ENCODE measurements around the gene ELOB. TPM values are rescaled to one million over a fixed set of nuclear protein-coding genes. Genes with fewer than 3 reads are reported as not detected.
A peak's percentile ranks its signal among the peaks of the same experiment; 100 is the strongest.

Gene ELOB
- total RNA-seq (2016; rRNA removed; fragmentation: Illumina TruSeq; extraction: Trizol) (208 and 253 TPM in 2 replicates), polyA plus RNA-seq (2011; rRNA removed) (225 and 236 TPM in 2 replicates), polyA minus RNA-seq (2011; rRNA and poly(A)+ RNA removed; ENCODE audit: low replicate concordance) (125 and 227 TPM in 2 replicates), Bru-seq, nascent RNA (percentile 73 among the genes with signal in this experiment), BruChase-seq, experiment 1, labeled RNA remaining after a 6-hour chase (percentile 79 among the genes with signal in this experiment), BruChase-seq, experiment 2, labeled RNA remaining after a 2-hour chase (percentile 73 among the genes with signal in this experiment)
- 337 and 393 TPM in 2 replicates for total RNA-seq (2016; cell fraction: cytosol; rRNA removed; fragmentation: Illumina TruSeq; extraction: Trizol; ENCODE audit: low read depth)
- total RNA-seq (2016; cell fraction: insoluble cytoplasmic fraction; rRNA removed; fragmentation: Illumina TruSeq; extraction: Trizol), result 204 and 279 TPM in 2 replicates
- total RNA-seq (2016; cell fraction: membrane; rRNA removed; fragmentation: Illumina TruSeq; extraction: Trizol), result 174 and 204 TPM in 2 replicates
- total RNA-seq (2016; cell fraction: nucleus; rRNA removed; fragmentation: Illumina TruSeq; extraction: Trizol), result 53.2 and 75.0 TPM in 2 replicates
- polyA plus RNA-seq (2011; cell fraction: cytosol; rRNA removed), result 204 and 385 TPM in 2 replicates
- 89.2 and 109 TPM in 2 replicates for polyA plus RNA-seq (2011; cell fraction: nucleus; rRNA removed)
- 108 and 117 TPM in 2 replicates for polyA plus RNA-seq (2012)
- 547 and 569 TPM in 2 replicates for polyA plus RNA-seq (2016; cell fraction: cytosol; fragmentation: Illumina TruSeq; extraction: Trizol; ENCODE audit: low read depth)
- polyA plus RNA-seq (2016; cell fraction: insoluble cytoplasmic fraction; fragmentation: Illumina TruSeq; extraction: Trizol; ENCODE audit: low read depth), result 265 and 294 TPM in 2 replicates
- polyA plus RNA-seq (2016; cell fraction: membrane; fragmentation: Illumina TruSeq; extraction: Trizol; ENCODE audit: low read depth), result 203 and 243 TPM in 2 replicates
- 127 and 128 TPM in 2 replicates for polyA plus RNA-seq (2016; cell fraction: nucleus; fragmentation: Illumina TruSeq; extraction: Trizol; ENCODE audit: insufficient read depth, low read depth)
- 25.2 and 36.1 TPM in 2 replicates for polyA minus RNA-seq (2011; cell fraction: cytosol; rRNA and poly(A)+ RNA removed)
- 9.8 and 9.9 TPM in 2 replicates for polyA minus RNA-seq (2011; cell fraction: nucleus; rRNA and poly(A)+ RNA removed)
- long read RNA-seq, experiment 1, transcript ELOB-205 (3 exons, 331 nt), result minor isoform, 5 of 345 reads
- long read RNA-seq, experiment 1, transcript ELOB-202 (3 exons, 997 nt), result minor isoform, 112 of 345 reads
- long read RNA-seq, experiment 1, transcript ELOB-203 (4 exons, 991 nt), result major isoform, 221 of 345 reads
- long read RNA-seq, experiment 1, partial matches to known transcripts, result 3 of 345 reads
- long read RNA-seq, experiment 1, other reads (novel, unspliced or antisense), result 2 of 345 reads
- long read RNA-seq, experiment 2, transcript ELOB-202 (3 exons, 997 nt), result minor isoform, 153 of 327 reads
- long read RNA-seq, experiment 2, transcript ELOB-203 (4 exons, 991 nt), result major isoform, 154 of 327 reads
- long read RNA-seq, experiment 2, partial matches to known transcripts, result 7 of 327 reads
- long read RNA-seq, experiment 2, other reads (novel, unspliced or antisense), result 9 of 327 reads

DNA sequence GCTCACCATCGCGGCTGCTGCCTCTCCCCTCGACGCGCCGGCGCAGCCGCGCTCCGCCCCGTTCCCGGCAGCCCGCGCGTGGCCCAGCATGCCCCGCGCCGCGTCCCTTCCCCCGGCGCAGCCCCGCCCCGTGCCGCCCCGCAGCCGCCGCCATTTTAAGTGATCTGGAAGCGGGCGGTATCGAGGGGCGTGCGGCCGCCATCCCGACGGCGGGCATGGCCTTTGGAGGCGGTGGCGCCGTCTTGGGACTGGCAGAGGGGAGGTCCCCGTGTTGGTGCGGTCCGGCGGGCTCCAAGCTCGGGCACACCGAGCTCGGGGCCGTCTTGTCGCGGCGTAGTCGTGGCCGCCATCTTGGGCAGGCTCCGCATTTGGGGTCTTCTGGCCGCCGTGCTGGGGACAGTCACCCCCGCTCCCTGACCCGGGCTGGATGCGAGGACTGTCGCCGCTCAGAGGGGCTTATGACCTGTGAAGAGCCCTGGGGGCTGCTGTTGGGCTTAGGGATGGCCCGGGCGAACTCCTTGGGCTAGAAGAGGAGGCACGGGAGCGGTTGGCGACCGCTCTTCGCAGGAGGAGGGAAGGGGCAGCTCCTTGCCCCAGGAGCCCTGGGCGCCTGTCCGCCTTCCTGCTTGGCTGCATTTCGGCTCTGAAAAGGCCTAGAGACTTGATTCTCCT is at the start of gene ELOB:
TSS of gene ELOB (minus strand) at position 50 of the 672 bp plus-strand sequence. CDS start at position 9, 41 bp downstream.
- WGBS (ENCODE audit: low lambda C conversion rate), result 0% methylated on average over 1 of the region's 70 CpGs
- TF ChIP-seq, protein P1, sequence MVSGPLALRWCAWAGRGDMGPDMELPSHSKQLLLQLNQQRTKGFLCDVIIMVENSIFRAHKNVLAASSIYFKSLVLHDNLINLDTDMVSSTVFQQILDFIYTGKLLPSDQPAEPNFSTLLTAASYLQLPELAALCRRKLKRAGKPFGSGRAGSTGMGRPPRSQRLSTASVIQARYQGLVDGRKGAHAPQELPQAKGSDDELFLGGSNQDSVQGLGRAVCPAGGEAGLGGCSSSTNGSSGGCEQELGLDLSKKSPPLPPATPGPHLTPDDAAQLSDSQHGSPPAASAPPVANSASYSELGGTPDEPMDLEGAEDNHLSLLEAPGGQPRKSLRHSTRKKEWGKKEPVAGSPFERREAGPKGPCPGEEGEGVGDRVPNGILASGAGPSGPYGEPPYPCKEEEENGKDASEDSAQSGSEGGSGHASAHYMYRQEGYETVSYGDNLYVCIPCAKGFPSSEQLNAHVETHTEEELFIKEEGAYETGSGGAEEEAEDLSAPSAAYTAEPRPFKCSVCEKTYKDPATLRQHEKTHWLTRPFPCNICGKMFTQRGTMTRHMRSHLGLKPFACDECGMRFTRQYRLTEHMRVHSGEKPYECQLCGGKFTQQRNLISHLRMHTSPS (CRISPR knock-in tag; IDR thresholded peaks at IDR 0.05; ENCODE audit: low read depth), result no peak
- TF ChIP-seq, protein P2, sequence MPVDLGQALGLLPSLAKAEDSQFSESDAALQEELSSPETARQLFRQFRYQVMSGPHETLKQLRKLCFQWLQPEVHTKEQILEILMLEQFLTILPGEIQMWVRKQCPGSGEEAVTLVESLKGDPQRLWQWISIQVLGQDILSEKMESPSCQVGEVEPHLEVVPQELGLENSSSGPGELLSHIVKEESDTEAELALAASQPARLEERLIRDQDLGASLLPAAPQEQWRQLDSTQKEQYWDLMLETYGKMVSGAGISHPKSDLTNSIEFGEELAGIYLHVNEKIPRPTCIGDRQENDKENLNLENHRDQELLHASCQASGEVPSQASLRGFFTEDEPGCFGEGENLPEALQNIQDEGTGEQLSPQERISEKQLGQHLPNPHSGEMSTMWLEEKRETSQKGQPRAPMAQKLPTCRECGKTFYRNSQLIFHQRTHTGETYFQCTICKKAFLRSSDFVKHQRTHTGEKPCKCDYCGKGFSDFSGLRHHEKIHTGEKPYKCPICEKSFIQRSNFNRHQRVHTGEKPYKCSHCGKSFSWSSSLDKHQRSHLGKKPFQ (CRISPR knock-in tag; IDR thresholded peaks at IDR 0.05; ENCODE audit: insufficient replicate concordance), result peak; percentile 63
- TF ChIP-seq ZMYM2 (CRISPR knock-in tag; IDR thresholded peaks at IDR 0.05) (no peak), SMARCC2 (IDR thresholded peaks at IDR 0.05) (no peak), MIER3 (CRISPR knock-in tag; IDR thresholded peaks at IDR 0.05; ENCODE audit: borderline replicate concordance) (no peak), ZNF749 (CRISPR knock-in tag; IDR thresholded peaks at IDR 0.05; ENCODE audit: borderline replicate concordance) (no peak), ARNTL (CRISPR knock-in tag; IDR thresholded peaks at IDR 0.05) (peak; percentile 60), JDP2 (CRISPR knock-in tag; IDR thresholded peaks at IDR 0.05; ENCODE audit: borderline replicate concordance) (no peak; the same call in 1 of the 2 replicates)
- TF ChIP-seq, protein P3, sequence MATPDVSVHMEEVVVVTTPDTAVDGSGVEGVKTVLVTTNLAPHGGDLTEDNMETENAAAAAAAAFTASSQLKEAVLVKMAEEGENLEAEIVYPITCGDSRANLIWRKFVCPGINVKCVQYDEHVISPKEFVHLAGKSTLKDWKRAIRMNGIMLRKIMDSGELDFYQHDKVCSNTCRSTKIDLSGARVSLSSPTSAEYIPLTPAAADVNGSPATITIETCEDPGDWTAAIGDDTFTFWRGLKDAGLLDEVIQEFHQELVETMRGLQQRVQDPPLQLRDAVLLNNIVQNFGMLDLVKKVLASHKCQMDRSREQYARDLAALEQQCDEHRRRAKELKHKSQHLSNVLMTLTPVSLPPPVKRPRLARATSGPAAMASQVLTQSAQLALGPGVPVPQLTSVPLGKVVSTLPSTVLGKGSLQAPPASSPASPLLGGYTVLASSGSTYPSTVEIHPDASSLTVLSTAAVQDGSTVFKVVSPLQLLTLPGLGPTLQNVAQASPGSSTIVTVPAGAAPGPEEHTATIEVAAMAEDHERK (CRISPR knock-in tag; IDR thresholded peaks at IDR 0.05; ENCODE audit: low read depth), result no peak
- TF ChIP-seq, protein P4, sequence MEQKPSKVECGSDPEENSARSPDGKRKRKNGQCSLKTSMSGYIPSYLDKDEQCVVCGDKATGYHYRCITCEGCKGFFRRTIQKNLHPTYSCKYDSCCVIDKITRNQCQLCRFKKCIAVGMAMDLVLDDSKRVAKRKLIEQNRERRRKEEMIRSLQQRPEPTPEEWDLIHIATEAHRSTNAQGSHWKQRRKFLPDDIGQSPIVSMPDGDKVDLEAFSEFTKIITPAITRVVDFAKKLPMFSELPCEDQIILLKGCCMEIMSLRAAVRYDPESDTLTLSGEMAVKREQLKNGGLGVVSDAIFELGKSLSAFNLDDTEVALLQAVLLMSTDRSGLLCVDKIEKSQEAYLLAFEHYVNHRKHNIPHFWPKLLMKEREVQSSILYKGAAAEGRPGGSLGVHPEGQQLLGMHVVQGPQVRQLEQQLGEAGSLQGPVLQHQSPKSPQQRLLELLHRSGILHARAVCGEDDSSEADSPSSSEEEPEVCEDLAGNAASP (CRISPR knock-in tag; IDR thresholded peaks at IDR 0.05; ENCODE audit: borderline replicate concordance), result no peak

More for the DNA sequence above, at the start of gene ELOB:
- Histone ChIP-seq H3K4me2 (ENCODE audit: low read depth, low read length) (peak within 1 kb of the TSS; percentile 100), H3K27ac (ENCODE audit: extremely low read length, insufficient read depth, low read length) (peak within 1 kb of the TSS; percentile 95), H3K9me3 (ENCODE audit: low read length) (no peaks in the 10 kb centered on the region), H3K9ac (ENCODE audit: insufficient read depth, low read depth, low read length) (peak within 1 kb of the TSS; percentile 100), H2AFZ (ENCODE audit: low read length) (no peak within 1 kb of the TSS), H3K4me3 (replicated peaks in 1 of 3; ENCODE audit: insufficient read depth in 1 of 3, low read depth in 2 of 3, low read length in 3 of 3) (peak within 1 kb of the TSS; percentile 83 to 100 (median 98)), H4K20me1 (ENCODE audit: insufficient read depth, low read length) (no peaks in the 10 kb centered on the region), H3K4me1 (ENCODE audit: insufficient read depth, low read length) (peaks cover 25% of the 10 kb centered on the region), H3K27me3 (ENCODE audit: control insufficient read depth in 1 of 2, insufficient read depth in 2 of 2, low read length in 2 of 2) (peaks cover 0 to 2% of the 10 kb centered on the region in 2 experiments; a peak in 3 of 5 replicates), H3K36me3 (replicated peaks in 1 of 2; ENCODE audit: control insufficient read depth in 1 of 2, insufficient read depth in 2 of 2, low read length in 2 of 2) (peaks cover 13 to 23% of the 10 kb centered on the region in 2 experiments; a peak in 4 of 5 replicates), H3K79me2 (ENCODE audit: insufficient read depth, low read length) (peaks cover 34% of the 10 kb centered on the region)
- intact Hi-C loops (cut with micrococcal nuclease; ENCODE audit: unreplicated experiment) (no loop called here), in situ Hi-C loops (cut with HindIII; ENCODE audit: extremely low pct_ligation_motif_present, low pct_unique_long_range_greater_than_20kb) (no loop called here)
- POLR2A ChIA-PET, result interaction anchor here (0.6 to 6.1 kb wide), 9 partner anchors 8 to 128 kb away, joined by 3 to 74 read pairs (median 3); partner anchors contain the start of genes FLYWCH2, PRSS33, SRRM2 and ZG16B
- ATAC-seq (peak; percentile 79), DNase-seq (ENCODE audit: low spot score) (peak; percentile 50), FAIRE-seq (no peak)
- CTCF ChIA-PET (ENCODE audit: low intra/inter-chr PET ratio, low total read pairs), result no interaction called here
- TSS peak; percentile 81 for BruUV-seq (replicated peaks)

Data from HepG2 (cell line).